ENCODE measurements around the gene MAT2A.

MAT2A gene

DNA sequence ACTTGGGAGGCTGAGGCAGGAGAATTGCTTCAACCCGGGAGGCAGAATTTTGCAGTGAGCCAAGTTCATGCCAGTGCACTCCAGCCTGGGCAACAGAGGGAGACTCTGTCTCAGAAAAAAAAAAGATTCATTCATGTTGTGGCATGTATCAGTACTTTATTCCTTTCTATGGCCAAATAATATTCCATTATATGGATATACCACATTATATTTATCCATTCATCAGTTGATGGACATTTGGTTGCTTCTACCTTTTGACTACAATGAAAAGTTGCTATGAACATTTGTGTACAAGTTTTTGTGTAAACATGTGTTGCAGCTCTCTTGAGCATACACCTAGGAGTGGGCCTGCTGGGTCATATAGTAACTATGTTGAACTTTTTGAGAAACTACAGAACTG, 9.2 kb upstream of the MAT2A start:
- no peaks in the 10 kb centered on the region for H4K20me1 ChIP-seq (ENCODE audit: control insufficient read depth, insufficient read depth, low read depth, low read length)

DNA sequence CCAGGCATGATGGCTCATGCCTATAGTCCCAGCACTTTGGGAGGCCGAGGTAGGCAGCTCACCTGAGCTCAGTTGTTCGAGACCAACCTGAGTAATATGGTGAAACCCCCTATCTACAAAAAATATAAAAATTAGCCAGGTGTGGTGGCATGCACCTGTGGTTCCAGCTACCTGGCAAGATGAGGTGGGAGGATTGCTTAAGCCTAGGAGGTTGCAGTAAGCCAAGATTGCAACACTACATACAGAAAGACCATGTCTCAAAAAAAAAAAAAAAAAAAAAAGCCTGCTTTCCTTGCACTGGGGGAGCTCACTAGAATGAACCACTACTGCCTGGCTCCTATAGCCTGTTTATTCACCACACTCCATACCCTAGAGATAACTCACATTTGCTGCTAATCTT, 7.4 kb upstream of the MAT2A start:
- H3K9me2 ChIP-seq (replicated peaks; ENCODE audit: control insufficient read depth, low read length), result no peaks in the 10 kb centered on the region
- peaks cover 4% of the 10 kb centered on the region; the same call in 1 of the 2 replicates for H3F3A ChIP-seq (ENCODE audit: control insufficient read depth, insufficient read depth)
- no peaks in the 10 kb centered on the region for H4K20me1 ChIP-seq (ENCODE audit: control insufficient read depth, insufficient read depth, low read depth, low read length)
- H3K79me2 ChIP-seq (ENCODE audit: control insufficient read depth, low read length), result peaks cover 4% of the 10 kb centered on the region
- no peaks in the 10 kb centered on the region for H3K9me3 ChIP-seq (ENCODE audit: control insufficient read depth, insufficient read depth, low read length)
- H3K4me2 ChIP-seq (ENCODE audit: low read length), result no peak overlapping the region
- TF ChIP-seq EZH2phosphoT487 (IDR thresholded peaks at IDR 0.05; ENCODE audit: borderline replicate concordance, low read length), result no peak
- no peak for TF ChIP-seq CTCF (IDR thresholded peaks at IDR 0.05; ENCODE audit: low read depth, low read length, poor library complexity, severe bottlenecking)
- no peak overlapping the region for H3K27ac ChIP-seq (ENCODE audit: low read depth, low read length)
- H3K36me3 ChIP-seq (ENCODE audit: control insufficient read depth, low read length), result peaks cover 4% of the 10 kb centered on the region
- peaks cover 22% of the 10 kb centered on the region for H3K27me3 ChIP-seq (ENCODE audit: control insufficient read depth, low read length)
- H3K4me1 ChIP-seq (ENCODE audit: control insufficient read depth, low read length), result peaks cover 4% of the 10 kb centered on the region
- no peak overlapping the region for H3K4me3 ChIP-seq (ENCODE audit: low read length)

More for the DNA sequence above, 9.2 kb upstream of the MAT2A start:
- Histone ChIP-seq H3K79me2 (ENCODE audit: control insufficient read depth, low read length) (no peaks in the 10 kb centered on the region), H3K9me3 (ENCODE audit: control insufficient read depth, insufficient read depth, low read length) (no peaks in the 10 kb centered on the region), H3K4me1 (ENCODE audit: control insufficient read depth, low read length) (peaks cover 7% of the 10 kb centered on the region), H3K27me3 (ENCODE audit: control insufficient read depth, low read length) (peaks cover 24% of the 10 kb centered on the region), H3K36me3 (ENCODE audit: control insufficient read depth, low read length) (no peaks in the 10 kb centered on the region), H3F3A (ENCODE audit: control insufficient read depth, insufficient read depth) (peaks cover 4% of the 10 kb centered on the region; the same call in 1 of the 2 replicates), H3K9me2 (replicated peaks; ENCODE audit: control insufficient read depth, low read length) (no peaks in the 10 kb centered on the region), H3K4me2 (ENCODE audit: low read length) (no peak overlapping the region), H3K4me3 (ENCODE audit: low read length) (no peak overlapping the region), H3K27ac (ENCODE audit: low read depth, low read length) (no peak overlapping the region)
- TF ChIP-seq EZH2phosphoT487 (IDR thresholded peaks at IDR 0.05; ENCODE audit: borderline replicate concordance, low read length), result no peak
- TF ChIP-seq CTCF (IDR thresholded peaks at IDR 0.05; ENCODE audit: low read depth, low read length, poor library complexity, severe bottlenecking), result no peak

DNA sequence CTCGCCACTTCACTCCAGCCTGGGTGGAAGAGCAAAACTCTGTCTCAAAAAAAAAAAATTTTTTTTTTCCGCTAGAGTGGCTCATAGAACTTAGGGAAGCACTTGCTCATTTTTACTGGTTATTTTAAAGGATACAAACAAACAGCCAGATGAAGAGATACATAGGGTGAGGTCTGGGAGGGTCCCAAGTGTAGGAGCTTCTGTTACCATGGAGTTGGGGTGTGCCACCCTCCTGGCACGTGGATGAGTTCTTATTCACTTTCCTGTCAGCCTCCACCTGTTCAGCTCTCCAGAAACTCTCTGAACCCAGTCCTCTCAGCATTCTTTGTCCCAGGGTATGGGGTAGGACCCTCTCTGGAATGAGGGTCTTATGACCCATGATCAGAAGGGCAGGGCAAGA, 4.9 kb upstream of the MAT2A start:
- Histone ChIP-seq H3K4me2 (ENCODE audit: low read length) (no peak overlapping the region), H3K9me3 (ENCODE audit: control insufficient read depth, insufficient read depth, low read length) (no peaks in the 10 kb centered on the region), H3K27ac (ENCODE audit: low read depth, low read length) (no peak overlapping the region), H3K4me1 (ENCODE audit: control insufficient read depth, low read length) (peaks cover 15% of the 10 kb centered on the region), H3F3A (ENCODE audit: control insufficient read depth, insufficient read depth) (peaks cover 5% of the 10 kb centered on the region), H3K27me3 (ENCODE audit: control insufficient read depth, low read length) (peaks cover 10% of the 10 kb centered on the region), H3K79me2 (ENCODE audit: control insufficient read depth, low read length) (peaks cover 30% of the 10 kb centered on the region), H3K9me2 (replicated peaks; ENCODE audit: control insufficient read depth, low read length) (no peaks in the 10 kb centered on the region), H3K4me3 (ENCODE audit: low read length) (no peak overlapping the region), H3K36me3 (ENCODE audit: control insufficient read depth, low read length) (peaks cover 19% of the 10 kb centered on the region), H4K20me1 (ENCODE audit: control insufficient read depth, insufficient read depth, low read depth, low read length) (no peaks in the 10 kb centered on the region)
- TF ChIP-seq EZH2phosphoT487 (IDR thresholded peaks at IDR 0.05; ENCODE audit: borderline replicate concordance, low read length) (no peak), CTCF (IDR thresholded peaks at IDR 0.05; ENCODE audit: low read depth, low read length, poor library complexity, severe bottlenecking) (no peak)
